GM18508 (cell line): Measurements from ENCODE around the gene PCSK1.

ENCODE experiments used
- ATAC-seq: cut with Tn5 transposase; IDR thresholded peaks from one replicate; pipeline ENCODE4 v1.9.1; 2021; ENCODE audit warnings: moderate number of reproducible peaks; ENCODE audit not compliant: insufficient read depth, unreplicated experiment

The PCSK1 gene

GRCh38 chr5:96433066-96433447, at the start of gene PCSK1:
TSS of gene PCSK1 (minus strand) at chr5:96433248. CDS start at chr5:96433042, 206 bp downstream.
- ATAC-seq = no peak

GRCh38 chr5:96481867-96482266, 48.8 kb upstream of the PCSK1 start:
- no peak for ATAC-seq

GRCh38 chr5:96481009-96481786, 48.1 kb upstream of the PCSK1 start:
- ATAC-seq = no peak

- no peak for ATAC-seq
Observed at GRCh38 chr5:96478983-96479382, 45.9 kb upstream of the PCSK1 start.

- no peak for ATAC-seq
Observed at GRCh38 chr5:96476654-96477053, 43.6 kb upstream of the PCSK1 start.

- no peak for ATAC-seq
Observed at GRCh38 chr5:96474073-96474472, 41.0 kb upstream of the PCSK1 start.

- no peak for ATAC-seq
Observed at GRCh38 chr5:96473155-96473554, 40.1 kb upstream of the PCSK1 start.

- no peak for ATAC-seq
Observed at GRCh38 chr5:96470785-96471184, 37.7 kb upstream of the PCSK1 start.

- ATAC-seq = no peak
Observed at GRCh38 chr5:96468956-96469355, 35.9 kb upstream of the PCSK1 start.

- no peak for ATAC-seq
Observed at GRCh38 chr5:96463091-96463490, 30.0 kb upstream of the PCSK1 start.

GRCh38 chr5:96459313-96460121, 26.5 kb upstream of the PCSK1 start:
- ATAC-seq = no peak

GRCh38 chr5:96458176-96458575, 25.1 kb upstream of the PCSK1 start:
- ATAC-seq = no peak

- no peak for ATAC-seq
Observed at GRCh38 chr5:96455789-96456188, 22.7 kb upstream of the PCSK1 start.

GRCh38 chr5:96453394-96453793, 20.3 kb upstream of the PCSK1 start:
- no peak for ATAC-seq

GRCh38 chr5:96447949-96448348, 14.9 kb upstream of the PCSK1 start:
- no peak for ATAC-seq

- ATAC-seq = peak; percentile 8
Observed at GRCh38 chr5:96440185-96440538, 7.1 kb upstream of the PCSK1 start.

- ATAC-seq = peak; percentile 91
Observed at GRCh38 chr5:96439477-96440184, 6.6 kb upstream of the PCSK1 start.

- ATAC-seq = no peak
Observed at GRCh38 chr5:96434201-96434645, 1.2 kb upstream of the PCSK1 start.

GRCh38 chr5:96432216-96433065, 607 bp downstream of the PCSK1 start:
- ATAC-seq = no peak
